ENCODE data around the gene DGKQ. TPM values are rescaled to one million over a fixed set of nuclear protein-coding genes. Genes with fewer than 3 reads are reported as not detected.
A peak's percentile ranks its signal among the peaks of the same experiment; 100 is the strongest.

The DGKQ gene
- total and polyA plus RNA-seq, 2 of the 13 experiments (the other 11 are each of a cell fraction or from before 2014, with no cell fraction given): 4.5 to 7.2 TPM

- TF ChIP-seq DBP (CRISPR knock-in tag; IDR thresholded peaks at IDR 0.05; ENCODE audit: not compliant biosample characterization) (peak; percentile 17), ZNF33B (CRISPR knock-in tag; IDR thresholded peaks at IDR 0.05) (peak; percentile 93), HES4 (CRISPR knock-in tag; IDR thresholded peaks at IDR 0.05; ENCODE audit: borderline replicate concordance) (peak; percentile 76; the same call in 1 of the 2 replicates), ZNF510 (CRISPR knock-in tag; IDR thresholded peaks at IDR 0.05; ENCODE audit: low read depth) (peak; percentile 39; the same call in 1 of the 2 replicates), ZNF205 (CRISPR knock-in tag; IDR thresholded peaks at IDR 0.05) (no peak), PRDM4 (CRISPR knock-in tag; IDR thresholded peaks at IDR 0.05; ENCODE audit: borderline replicate concordance) (no peak), FOXP4 (CRISPR knock-in tag; IDR thresholded peaks at IDR 0.05) (peak; percentile 50), ZNF7 (CRISPR knock-in tag; IDR thresholded peaks at IDR 0.05) (peak; percentile 28; the same call in 1 of the 2 replicates), CBFB (CRISPR knock-in tag; IDR thresholded peaks at IDR 0.05) (peak; percentile 11; the same call in 1 of the 2 replicates), KDM4B (CRISPR knock-in tag; IDR thresholded peaks at IDR 0.05) (no peak), CBX5 (CRISPR knock-in tag; IDR thresholded peaks at IDR 0.05; ENCODE audit: borderline replicate concordance) (0 out of 2 replicates have a peak, but pooled peaks have one; percentile 34), NFKBIZ (CRISPR knock-in tag; IDR thresholded peaks at IDR 0.05) (no peak; the same call in 1 of the 2 replicates), TARDBP (CRISPR knock-in tag; IDR thresholded peaks at IDR 0.05) (peak; percentile 49; the same call in 1 of the 2 replicates), ZNF709 (CRISPR knock-in tag; IDR thresholded peaks at IDR 0.05) (no peak; the same call in 1 of the 2 replicates), GTF3A (CRISPR knock-in tag; conservative IDR thresholded peaks at IDR 0.05) (no peak), PCBP1 (IDR thresholded peaks at IDR 0.05; ENCODE audit: borderline replicate concordance, low read depth, low read length) (no peak), ZNF556 (CRISPR knock-in tag; IDR thresholded peaks at IDR 0.05; ENCODE audit: borderline replicate concordance) (no peak; the same call in 1 of the 2 replicates), JARID2 (CRISPR knock-in tag; IDR thresholded peaks at IDR 0.05; ENCODE audit: insufficient replicate concordance) (no peak), PITX1 (CRISPR knock-in tag; IDR thresholded peaks at IDR 0.05) (no peak), ZNF839 (CRISPR knock-in tag; IDR thresholded peaks at IDR 0.05; ENCODE audit: borderline replicate concordance) (no peak), IRF9 (CRISPR knock-in tag; IDR thresholded peaks at IDR 0.05; ENCODE audit: borderline replicate concordance) (peak; percentile 83; the same call in 1 of the 2 replicates), RXRA (CRISPR knock-in tag; IDR thresholded peaks at IDR 0.05) (peak; percentile 65; the same call in 1 of the 2 replicates), FOXJ3 (CRISPR knock-in tag; IDR thresholded peaks at IDR 0.05; ENCODE audit: borderline replicate concordance) (no peak)
Observed at GRCh38 chr4:993111-994029, 20.0 kb upstream of the DGKQ start, which contains the start of gene SLC26A1 (continued).
